H9 (cell line): Measurements from ENCODE around the gene BACE2. TPM values are rescaled to one million over a fixed set of nuclear protein-coding genes. Genes with fewer than 3 reads are reported as not detected.

Experiments
- DNase-seq: peaks from one replicate; pipeline ENCODE4 v3.0.0-alpha.2; 2017
- H2AFZ ChIP-seq: one replicate; pipeline ENCODE4 v1.6.1; 2013; ENCODE audit warnings: mild to moderate bottlenecking, low read length, control low read depth, moderate library complexity
- H2AK5ac ChIP-seq: 2 replicates; pipeline ENCODE4 v1.6.1; 2013; ENCODE audit warnings: low read length, control low read depth, mixed read lengths; ENCODE audit not compliant: insufficient read length
- H2BK120ac ChIP-seq: one replicate; pipeline ENCODE4 v1.6.1; 2013; ENCODE audit warnings: low read depth, mild to moderate bottlenecking, low read length, control low read depth, inconsistent platforms; ENCODE audit not compliant: poor library complexity, severe bottlenecking
- H2BK12ac ChIP-seq: 2 replicates; pipeline ENCODE4 v1.6.1; 2013; ENCODE audit warnings: low read length, control low read depth, mixed read lengths, low read depth; ENCODE audit not compliant: insufficient read length
- H2BK15ac ChIP-seq: 2 replicates; pipeline ENCODE4 v1.6.1; 2013; ENCODE audit warnings: low read depth, low read length, control low read depth
- H2BK20ac ChIP-seq: one replicate; pipeline ENCODE4 v1.6.1; 2013; ENCODE audit warnings: low read depth, mild to moderate bottlenecking, low read length, control low read depth, inconsistent platforms; ENCODE audit not compliant: poor library complexity, severe bottlenecking
- H2BK5ac ChIP-seq: 2 replicates; pipeline ENCODE4 v1.6.1; 2013; ENCODE audit warnings: low read length, control low read depth, mixed read lengths; ENCODE audit not compliant: insufficient read length
- H3K14ac ChIP-seq: 2 replicates; pipeline ENCODE4 v1.6.1; 2013; ENCODE audit warnings: low read length, control low read depth; ENCODE audit not compliant: insufficient read depth
- H3K18ac ChIP-seq: 2 replicates; pipeline ENCODE4 v1.6.1; 2013; ENCODE audit warnings: low read depth, mild to moderate bottlenecking, mixed read lengths, low read length, control low read depth; ENCODE audit not compliant: insufficient read length
- H3K23ac ChIP-seq: 2 replicates; pipeline ENCODE4 v1.6.1; 2013; ENCODE audit warnings: low read length, control low read depth, mixed read lengths, low read depth; ENCODE audit not compliant: insufficient read length
- H3K23me2 ChIP-seq: 2 replicates; pipeline ENCODE4 v1.6.1; 2013; ENCODE audit warnings: low read depth, mild to moderate bottlenecking, mixed read lengths, low read length, control low read depth; ENCODE audit not compliant: insufficient read length, poor library complexity, severe bottlenecking
- H3K27ac ChIP-seq: 2 replicates; pipeline ENCODE4 v1.5.1; 2013; ENCODE audit warnings: low read length, control low read depth, mixed read lengths, low read depth; ENCODE audit not compliant: insufficient read length
- H3K27me3 ChIP-seq: 2 replicates; pipeline ENCODE4 v1.6.1; 2013; ENCODE audit warnings: low read length, control low read depth, inconsistent platforms; ENCODE audit not compliant: insufficient read depth
- H3K4ac ChIP-seq: 2 replicates; pipeline ENCODE4 v1.6.1; 2013; ENCODE audit warnings: low read depth, mild to moderate bottlenecking, control low read depth, inconsistent platforms, low read length, moderate library complexity
- H3K4me1 ChIP-seq: 2 replicates; pipeline ENCODE4 v1.6.1; 2013; ENCODE audit warnings: low read length, control low read depth, inconsistent platforms; ENCODE audit not compliant: insufficient read depth
- H3K4me2 ChIP-seq: 2 replicates; pipeline ENCODE4 v1.6.1; 2013; ENCODE audit warnings: low read length, control low read depth, mixed read lengths; ENCODE audit not compliant: insufficient read length, insufficient read depth
- H3K56ac ChIP-seq: 2 replicates; pipeline ENCODE4 v1.6.1; 2013; ENCODE audit warnings: low read depth, mild to moderate bottlenecking, mixed read lengths, low read length, control low read depth; ENCODE audit not compliant: insufficient read length
- H3K79me1 ChIP-seq: 2 replicates; pipeline ENCODE4 v1.6.1; 2013; ENCODE audit warnings: low read depth, mild to moderate bottlenecking, moderate library complexity, low read length, control low read depth, inconsistent platforms; ENCODE audit not compliant: insufficient read depth, poor library complexity, severe bottlenecking
- H3K79me2 ChIP-seq: 2 replicates; pipeline ENCODE4 v1.6.1; 2013; ENCODE audit warnings: low read length, control low read depth, inconsistent platforms; ENCODE audit not compliant: insufficient read depth
- H3K9ac ChIP-seq: 2 replicates; pipeline ENCODE4 v1.6.1; 2013; ENCODE audit warnings: low read length, control low read depth, mixed read lengths; ENCODE audit not compliant: insufficient read length; ENCODE audit errors: extremely low read depth
- H3K9me3 ChIP-seq: one replicate; pipeline ENCODE4 v1.6.1; 2013; ENCODE audit warnings: low read depth, low read length, inconsistent platforms; ENCODE audit not compliant: control insufficient read depth
- H3T11ph ChIP-seq: one replicate; pipeline ENCODE4 v1.6.1; 2013; ENCODE audit warnings: mild to moderate bottlenecking, low read length, control low read depth, inconsistent platforms
- H4K20me1 ChIP-seq: one replicate; pipeline ENCODE4 v1.6.1; 2013; ENCODE audit not compliant: control insufficient read depth, insufficient read length, insufficient read depth
- H4K5ac ChIP-seq: 2 replicates; pipeline ENCODE4 v1.6.1; 2013; ENCODE audit warnings: low read depth, mild to moderate bottlenecking, mixed read lengths, low read length, control low read depth; ENCODE audit not compliant: insufficient read length
- H4K8ac ChIP-seq: replicated peaks from 2 replicates; pipeline ENCODE4 v1.6.1; 2013; ENCODE audit warnings: low read length, control low read depth, mixed read lengths, low read depth; ENCODE audit not compliant: insufficient read length
- H4K91ac ChIP-seq: 2 replicates; pipeline ENCODE4 v1.6.1; 2013; ENCODE audit warnings: low read depth, mild to moderate bottlenecking, moderate library complexity, mixed read lengths, low read length, control low read depth; ENCODE audit not compliant: insufficient read length
- H3K27ac Mint-ChIP-seq, 3 experiments: 2 replicates in 2 of 3; 3 replicates in 1 of 3; pipeline ENCODE4 v1.8.0; 2020 to 2021; ENCODE audit warnings: mixed read lengths in 3 of 3, mild to moderate bottlenecking in 1 of 3, moderate library complexity in 1 of 3
- H3K27me3 Mint-ChIP-seq: 2 replicates; pipeline ENCODE4 v1.8.0; 2021; ENCODE audit warnings: low read depth, mild to moderate bottlenecking, moderate library complexity, mixed read lengths
- H3K36me3 Mint-ChIP-seq, 3 experiments: 2 replicates in 2 of 3; 3 replicates in 1 of 3; pipeline ENCODE4 v1.8.0; 2020 to 2021; ENCODE audit warnings: low read depth in 3 of 3, mixed read lengths in 3 of 3; ENCODE audit not compliant: insufficient read depth in 1 of 3
- H3K4me1 Mint-ChIP-seq, 2 experiments: 2 replicates each; pipeline ENCODE4 v1.8.0; 2020; ENCODE audit warnings: mixed read lengths in 2 of 2
- H3K4me3 Mint-ChIP-seq, 2 experiments: 2 replicates in 1 of 2; 3 replicates in 1 of 2; pipeline ENCODE4 v1.8.0; 2020 to 2021; ENCODE audit warnings: mild to moderate bottlenecking in 2 of 2, mixed read lengths in 2 of 2, moderate library complexity in 1 of 2
- H3K9me3 Mint-ChIP-seq, 2 experiments: 2 replicates in 1 of 2; 3 replicates in 1 of 2; pipeline ENCODE4 v1.8.0; 2020; ENCODE audit warnings: mild to moderate bottlenecking in 2 of 2, mixed read lengths in 2 of 2, moderate library complexity in 1 of 2
- CTCF ChIP-seq: fragments of 200-600 bp; sonication (generic); conservative IDR thresholded peaks from 3 replicates; pipeline ENCODE4 v1.8.0; 2021; ENCODE audit warnings: antibody characterized with exemption, mild to moderate bottlenecking
- WGBS: extraction: QIAGEN DNeasy Blood & Tissue Kit; methylation state at CpG from one replicate; pipeline ENCODE4 v1.1.7; 2013; ENCODE audit warnings: missing lambda C conversion rate, low lambda C conversion rate, mixed read lengths; ENCODE audit not compliant: insufficient read length; ENCODE audit errors: extremely low coverage; 5-methylcytosine and 5-hydroxymethylcytosine counted together
- total RNA-seq: library from RNA; stranded (reverse); gene quantifications from 2 replicates; pipeline ENCODE4 v1.2.1, GENCODE V29; 2021

Gene BACE2
- total RNA-seq, 1 experiment from 2014 or later, result 8.0 TPM

- Mint-ChIP-seq H3K4me1 (peaks cover 14 to 23% of the 10 kb centered on the region in 2 experiments), H3K27ac (no peak overlapping the region; a peak in 1 of 7 replicates), H3K27me3 (peaks cover 1% of the 10 kb centered on the region; the same call in 1 of the 2 replicates), H3K36me3 (peaks cover 0 to 4% (median 4%) of the 10 kb centered on the region in 3 experiments; a peak in 5 of 7 replicates), H3K9me3 (no peaks in the 10 kb centered on the region), H3K4me3 (no peak overlapping the region)
- Histone ChIP-seq H3K79me2 (no peaks in the 10 kb centered on the region), H3K56ac (no peak overlapping the region), H3K27me3 (no peaks in the 10 kb centered on the region), H2BK12ac (no peak overlapping the region), H4K91ac (no peak overlapping the region), H3K9me3 (no peaks in the 10 kb centered on the region), H4K8ac (no peak overlapping the region), H2BK5ac (no peak overlapping the region), H3K14ac (peak overlapping the region; percentile 8; the same call in 1 of the 2 replicates), H3K9ac (no peak overlapping the region), H3T11ph (no peak overlapping the region), H3K23me2 (no peaks in the 10 kb centered on the region), H3K4me2 (no peak overlapping the region), H2AK5ac (no peak overlapping the region), H4K5ac (peak overlapping the region; percentile 43), H3K18ac (no peak overlapping the region), H4K20me1 (no peaks in the 10 kb centered on the region), H2BK120ac (no peak overlapping the region), H3K27ac (no peak overlapping the region), H3K4ac (no peak overlapping the region), H2BK15ac (no peak overlapping the region), H2BK20ac (no peak overlapping the region), H2AFZ (no peak overlapping the region), H3K4me1 (no peaks in the 10 kb centered on the region), H3K23ac (no peak overlapping the region), H3K79me1 (no peaks in the 10 kb centered on the region)
- no CpG with 5 or more reads among the region's 20 CpGs for WGBS
- no peak for DNase-seq
- no peak for TF ChIP-seq CTCF
Observed at GRCh38 chr21:41245509-41246135, 77.7 kb downstream of the BACE2 start.
